HG03039 (cell line): ENCODE measurements around the gene BIK.
A peak's percentile ranks its signal among the peaks of the same experiment; 100 is the strongest.
"Not testable (repeated sequence)": the region's sequence is repeated elsewhere in the genome, so short reads cannot be mapped to it uniquely, and the experiment has no call there.

ENCODE experiments used
- ATAC-seq: cut with Tn5 transposase; IDR thresholded peaks from one replicate; pipeline ENCODE4 v1.9.1; 2021; ENCODE audit warnings: mild to moderate bottlenecking, moderate library complexity; ENCODE audit not compliant: unreplicated experiment

The BIK gene

DNA sequence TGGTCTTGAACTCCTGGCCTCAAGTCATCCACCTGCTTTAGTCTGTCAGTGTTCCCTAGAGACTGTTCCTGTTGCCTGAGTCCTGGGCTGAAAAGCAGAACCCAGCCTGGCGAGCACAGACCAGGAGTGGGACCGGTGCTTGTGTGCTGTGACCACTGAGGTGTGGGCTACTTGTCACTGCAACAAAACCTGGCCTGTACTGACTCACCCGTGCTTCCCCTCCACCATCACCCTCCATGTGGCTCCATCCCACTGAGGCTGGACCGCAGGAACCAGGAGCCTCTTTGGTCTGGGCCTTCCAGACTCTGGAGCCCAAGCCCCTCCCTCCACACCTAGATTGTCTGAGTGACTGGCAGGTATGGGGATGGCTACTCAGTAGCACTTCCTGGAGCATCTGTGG, 24.0 kb downstream of the BIK start:
- no peak for ATAC-seq

DNA sequence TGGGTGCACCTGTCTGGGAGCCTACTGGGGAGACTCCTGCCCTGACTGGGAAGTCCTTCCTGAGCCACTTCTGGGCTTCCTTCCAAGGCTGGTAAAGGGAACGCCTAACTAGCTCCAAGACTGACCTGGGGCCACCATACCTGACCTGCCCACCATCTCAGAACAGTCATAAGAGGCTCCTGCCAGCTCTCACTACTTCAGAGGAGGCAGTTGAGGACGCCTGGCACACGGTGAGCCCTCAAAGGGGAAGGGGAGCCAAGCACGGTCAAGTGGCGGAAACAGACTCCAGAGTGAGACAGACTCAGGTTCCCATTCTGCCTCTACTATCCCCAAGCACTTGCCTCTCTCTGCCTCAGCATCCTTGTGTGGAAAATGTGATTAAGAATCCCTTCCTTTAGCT, 25.0 kb downstream of the BIK start:
- no peak for ATAC-seq

- ATAC-seq, result no peak
These were observed 25.7 kb downstream of the BIK start for GRCh38 chr22:43136255-43136654.

DNA sequence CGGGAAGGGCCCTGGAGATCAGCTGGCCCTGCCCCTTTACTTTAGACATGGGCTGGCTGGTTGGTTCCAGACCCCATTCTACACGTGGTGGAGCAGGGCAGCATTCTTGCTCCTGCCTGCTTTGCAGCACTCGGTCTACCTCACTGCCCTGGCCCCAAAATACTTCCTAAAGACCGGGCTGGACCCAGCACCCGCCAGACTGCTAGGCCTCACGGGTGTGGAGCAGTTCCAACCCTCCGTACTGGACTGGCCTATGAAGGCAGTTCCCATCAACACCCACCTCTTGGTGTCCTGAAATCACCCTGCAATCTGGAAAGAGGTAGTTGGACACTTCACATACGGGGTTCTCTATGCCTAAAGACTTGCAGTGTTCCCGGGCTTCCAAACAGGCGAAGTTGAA, 26.3 kb downstream of the BIK start:
- no peak for ATAC-seq

DNA sequence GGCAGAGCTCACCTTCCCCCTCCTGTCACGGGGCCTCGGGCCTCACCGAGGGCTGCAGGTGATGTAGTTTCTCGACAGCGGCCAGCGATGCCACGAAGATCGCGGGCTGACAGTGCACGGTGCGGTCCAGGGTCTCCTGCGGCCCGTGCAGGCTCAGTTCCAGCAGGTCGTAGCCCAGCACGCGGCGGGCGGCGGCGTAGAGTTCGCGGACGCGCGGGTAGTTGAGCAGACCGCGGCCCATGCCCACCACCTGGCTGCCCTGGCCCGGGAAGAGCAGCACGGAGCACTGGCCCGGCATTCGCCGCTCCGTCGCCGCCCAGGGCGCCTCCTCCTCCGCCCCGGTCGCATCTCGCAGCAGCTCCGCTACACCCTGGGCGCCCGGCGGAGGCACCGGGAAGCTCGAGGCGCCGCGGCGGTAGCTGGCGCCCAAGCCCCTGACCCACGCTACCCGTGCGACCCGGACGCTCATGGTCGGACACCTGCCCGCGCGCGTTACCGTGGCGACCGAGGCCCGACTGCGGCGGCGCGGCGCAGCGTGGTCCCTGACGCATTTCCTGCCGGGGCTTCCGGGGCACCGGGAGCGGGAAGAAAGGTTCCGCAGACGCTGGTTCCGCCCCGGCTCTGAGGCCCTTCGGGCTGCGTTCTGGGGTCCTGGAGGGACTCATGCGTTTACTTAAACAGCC, 32.5 kb downstream of the BIK start, which contains the start of gene MCAT:
Gene MCAT (minus strand): TSS at position 519 of the 683 bp plus-strand sequence. CDS start 50 bp downstream, at position 469.
- peak; percentile 70 for ATAC-seq

- ATAC-seq, result no peak
These were observed 34.4 kb downstream of the BIK start for GRCh38 chr22:43144949-43145348.

DNA sequence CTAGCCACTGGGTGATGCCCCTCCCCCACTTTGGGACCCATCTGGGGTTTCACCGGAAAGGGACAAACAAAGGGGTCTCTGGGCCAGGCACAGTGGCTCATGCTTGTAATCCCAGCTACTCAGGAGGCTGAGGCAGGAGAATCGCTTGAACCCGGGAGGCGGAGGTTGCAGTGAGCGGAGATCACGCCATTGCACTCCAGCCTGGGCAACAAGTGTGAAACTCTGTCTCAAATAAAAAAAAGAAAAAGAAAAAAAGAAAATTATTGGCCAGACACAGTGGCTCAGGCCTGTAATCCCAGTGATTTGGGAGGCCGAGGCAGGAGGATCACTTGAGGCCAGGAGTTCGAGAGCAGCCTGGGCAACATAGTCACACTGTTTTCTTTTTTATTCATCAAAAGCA, 34.8 kb downstream of the BIK start:
- ATAC-seq, result not testable (repeated sequence)

DNA sequence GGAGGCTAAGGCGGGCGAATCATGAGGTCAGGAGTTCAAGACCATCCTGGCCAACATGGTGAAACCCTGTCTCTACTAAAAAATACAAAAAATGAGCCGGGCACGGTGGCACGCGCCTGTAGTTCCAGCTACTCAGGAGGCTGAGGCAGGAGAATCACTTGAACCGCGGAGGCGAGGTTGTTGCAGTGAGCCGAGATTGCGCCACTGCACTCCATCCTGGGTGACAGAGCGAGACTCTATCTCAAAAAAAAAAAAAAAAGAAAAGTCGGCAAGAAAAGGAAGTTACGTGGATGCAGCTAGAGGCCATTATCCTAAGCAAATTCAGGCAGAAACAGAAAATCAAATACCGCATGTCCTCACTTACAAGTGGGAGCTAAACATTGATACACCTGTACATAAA, 35.8 kb downstream of the BIK start:
- ATAC-seq, result not testable (repeated sequence)

DNA sequence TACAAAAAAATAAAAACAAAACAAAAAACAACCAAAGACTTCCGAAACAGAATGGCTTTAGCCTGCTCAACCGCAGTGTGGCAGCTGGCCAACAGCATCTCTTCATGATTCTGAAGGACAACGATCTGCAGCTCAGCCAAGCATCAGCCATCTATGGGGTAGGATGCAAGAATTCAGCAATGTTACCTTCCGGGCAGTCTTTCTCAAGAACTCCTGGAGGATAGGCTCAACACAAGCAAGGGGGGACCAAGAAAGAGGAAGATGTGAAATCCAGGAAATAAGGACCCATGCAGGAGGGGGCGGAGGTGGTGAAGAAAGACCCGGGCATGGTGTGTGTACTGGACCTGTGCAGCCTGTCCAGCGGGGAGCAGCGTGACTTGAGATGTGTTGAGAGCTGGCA, 37.3 kb downstream of the BIK start:
- no peak for ATAC-seq

- no peak for ATAC-seq
These were observed 38.0 kb downstream of the BIK start for GRCh38 chr22:43148581-43148980.

DNA sequence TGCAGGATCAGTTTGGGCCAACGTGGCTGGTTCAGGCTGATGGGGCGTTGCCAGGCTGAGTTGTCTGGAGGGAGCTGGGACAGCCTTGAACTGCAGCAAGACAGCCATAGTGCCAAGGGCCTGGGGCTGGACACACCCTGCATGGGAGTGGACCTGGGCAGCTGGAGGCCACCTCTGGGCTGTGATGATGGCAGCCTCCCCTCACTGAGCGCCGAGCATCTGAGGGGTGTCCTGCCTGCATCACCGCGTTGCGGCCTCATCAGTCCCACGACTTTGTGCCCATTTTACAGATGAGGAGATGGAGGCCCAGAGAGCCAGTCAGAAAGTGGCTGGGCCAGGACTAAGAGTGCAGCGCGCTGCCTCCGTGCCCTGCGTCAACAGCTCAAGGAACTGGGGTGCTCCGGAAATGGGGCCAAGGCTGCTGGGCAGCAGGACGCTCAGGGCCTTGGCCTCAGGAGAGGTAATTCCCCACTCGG, 40.2 kb downstream of the BIK start:
- ATAC-seq, result no peak

- no peak for ATAC-seq
These were observed 40.9 kb downstream of the BIK start, which contains the start of gene TSPO for GRCh38 chr22:43151251-43152002. TSPO (plus strand) TSS chr22:43151559; CDS start chr22:43159239, 7,680 bp downstream.

DNA sequence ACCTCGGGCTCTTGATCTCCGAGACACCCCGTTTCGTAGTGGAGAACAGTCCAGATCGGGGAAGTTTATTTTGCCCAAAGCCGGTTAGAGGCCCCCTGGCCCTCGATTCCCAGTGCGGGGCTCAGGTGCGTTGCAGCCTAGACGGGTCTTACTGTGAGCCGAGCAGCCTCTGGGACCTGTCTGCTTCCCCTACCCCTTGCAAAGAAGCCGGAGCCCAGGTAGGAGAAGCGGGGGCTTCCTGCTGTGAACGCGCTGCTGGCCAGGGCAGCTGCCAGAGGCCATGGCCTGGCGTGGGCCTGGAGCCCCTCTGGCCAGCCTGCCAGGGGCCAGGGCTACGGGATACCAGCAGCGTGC, 41.4 kb downstream of the BIK start:
- no peak for ATAC-seq

GRCh38 chr22:43152357-43153071, 42.0 kb downstream of the BIK start:
- ATAC-seq, result no peak

DNA sequence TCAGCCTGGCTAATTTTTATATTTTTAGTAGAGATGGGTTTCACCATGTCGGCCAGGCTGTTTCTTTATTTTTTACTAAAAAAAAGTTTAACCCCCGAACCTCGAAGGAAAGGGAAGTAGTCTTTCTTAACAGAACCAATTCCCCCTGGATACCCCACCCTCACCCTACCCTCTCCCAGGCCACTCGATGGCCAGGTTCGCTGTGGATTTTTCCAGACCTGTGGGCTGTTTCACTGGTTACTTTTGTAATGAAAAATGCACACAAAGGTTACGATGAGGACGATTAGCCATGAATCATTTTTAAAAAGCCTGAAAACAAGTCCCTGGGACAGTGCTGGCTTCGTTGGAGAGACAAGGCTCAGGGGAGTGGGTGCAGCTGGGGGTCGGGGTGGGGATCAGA, 43.3 kb downstream of the BIK start:
- no peak for ATAC-seq

DNA sequence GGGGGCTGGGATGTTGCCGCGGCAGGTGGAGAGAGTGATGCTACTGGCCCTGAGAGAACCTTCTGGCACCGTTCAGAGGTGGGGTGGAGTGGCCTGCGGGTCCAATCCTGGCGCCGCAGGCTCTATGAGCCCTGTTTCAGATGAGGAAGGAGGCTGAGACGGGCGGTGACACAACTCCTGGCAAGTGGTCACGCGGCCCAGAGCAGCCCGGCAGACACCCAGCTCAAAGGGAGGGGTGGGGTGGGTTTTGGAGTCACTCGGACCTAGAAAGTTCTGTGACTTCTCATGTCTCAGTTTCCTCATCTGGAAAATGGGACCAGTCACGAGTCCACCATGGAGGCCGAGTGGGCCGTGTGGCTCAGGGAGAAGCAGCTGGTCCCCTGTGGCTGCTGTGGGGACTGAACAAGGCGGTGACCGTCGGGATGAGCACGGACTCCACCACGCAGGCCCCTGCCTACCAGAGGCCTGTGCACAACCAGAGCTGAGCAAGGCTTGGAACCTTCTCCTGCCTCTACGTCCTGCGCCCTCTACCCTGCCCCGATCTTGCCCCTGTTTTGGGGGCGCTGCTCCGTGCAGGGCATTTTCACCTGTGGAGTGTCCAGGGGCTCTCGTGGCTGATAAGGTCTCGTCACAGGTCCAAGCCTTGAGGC, 44.5 kb downstream of the BIK start:
- ATAC-seq, result no peak

DNA sequence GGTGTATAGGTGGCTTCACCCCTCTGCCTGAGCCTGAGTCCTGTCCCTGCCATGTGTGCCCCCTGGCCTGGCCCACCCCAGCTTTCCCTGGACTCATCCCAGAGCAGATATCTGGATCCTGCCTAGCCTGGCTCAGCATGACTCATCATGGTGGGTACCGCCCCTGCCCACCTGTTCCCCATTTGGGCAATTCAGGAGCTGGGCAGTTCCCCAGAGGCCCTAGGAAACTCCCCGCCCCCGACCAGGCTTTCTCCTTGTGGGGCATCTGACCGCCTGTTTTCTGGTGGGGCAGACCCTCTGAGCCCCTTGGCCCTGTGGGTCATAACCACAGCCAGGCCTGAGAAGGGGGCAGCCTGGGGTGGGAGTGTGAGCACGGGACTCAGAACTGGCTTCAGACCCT, 45.2 kb downstream of the BIK start:
- ATAC-seq, result no peak

DNA sequence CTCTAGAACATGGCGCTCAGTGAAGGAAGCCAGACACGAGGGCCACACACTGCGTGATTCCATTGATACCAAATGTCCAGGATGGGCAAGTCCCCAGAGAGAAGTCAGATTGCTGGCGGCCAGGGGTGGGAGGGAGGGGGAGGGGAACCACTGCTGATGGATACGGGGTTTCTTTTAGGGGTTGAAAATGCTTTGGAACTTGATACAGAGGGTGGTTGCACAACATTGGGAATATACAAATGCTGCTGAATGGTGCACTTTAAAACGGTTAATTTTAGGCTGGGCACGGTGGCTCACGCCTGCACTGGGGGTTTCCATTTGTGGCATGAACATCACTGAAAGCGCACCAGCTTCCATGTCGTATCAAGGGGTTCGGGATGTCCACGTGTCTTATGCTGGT, 45.9 kb downstream of the BIK start:
- ATAC-seq, result no peak

DNA sequence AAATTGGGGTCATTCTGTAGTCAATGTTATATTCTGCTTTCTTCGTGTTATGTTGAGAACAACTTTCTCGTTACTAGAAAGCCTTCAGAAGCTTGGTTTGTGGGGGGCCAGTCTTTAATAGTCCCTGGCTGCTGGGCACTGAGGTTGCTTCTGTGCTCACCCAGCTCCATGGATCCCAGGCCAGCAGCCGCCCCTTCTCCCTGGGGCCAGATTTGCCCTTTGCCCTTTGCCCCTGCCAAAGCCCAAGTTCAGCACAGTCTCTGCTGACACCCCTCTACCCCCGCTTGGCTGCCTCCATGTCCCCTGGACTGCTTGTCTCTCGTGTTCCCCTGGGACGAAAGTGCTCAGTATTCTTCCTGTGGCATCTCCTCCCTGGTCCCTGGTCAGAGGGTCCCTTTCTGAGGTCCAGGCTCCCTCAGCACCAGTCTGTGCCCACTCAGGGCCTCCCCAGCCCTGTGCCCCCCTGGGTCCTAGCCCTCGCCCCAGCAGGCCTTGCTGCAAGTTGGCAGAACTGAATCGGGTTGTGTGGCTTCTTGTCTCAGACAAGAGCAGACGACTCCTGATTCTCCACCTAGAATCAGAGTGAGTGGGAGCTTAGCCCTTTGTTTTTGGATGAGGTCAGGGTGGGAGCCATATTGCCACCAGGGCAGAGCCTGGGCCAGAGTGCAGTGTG, 47.5 kb downstream of the BIK start:
- no peak for ATAC-seq

DNA sequence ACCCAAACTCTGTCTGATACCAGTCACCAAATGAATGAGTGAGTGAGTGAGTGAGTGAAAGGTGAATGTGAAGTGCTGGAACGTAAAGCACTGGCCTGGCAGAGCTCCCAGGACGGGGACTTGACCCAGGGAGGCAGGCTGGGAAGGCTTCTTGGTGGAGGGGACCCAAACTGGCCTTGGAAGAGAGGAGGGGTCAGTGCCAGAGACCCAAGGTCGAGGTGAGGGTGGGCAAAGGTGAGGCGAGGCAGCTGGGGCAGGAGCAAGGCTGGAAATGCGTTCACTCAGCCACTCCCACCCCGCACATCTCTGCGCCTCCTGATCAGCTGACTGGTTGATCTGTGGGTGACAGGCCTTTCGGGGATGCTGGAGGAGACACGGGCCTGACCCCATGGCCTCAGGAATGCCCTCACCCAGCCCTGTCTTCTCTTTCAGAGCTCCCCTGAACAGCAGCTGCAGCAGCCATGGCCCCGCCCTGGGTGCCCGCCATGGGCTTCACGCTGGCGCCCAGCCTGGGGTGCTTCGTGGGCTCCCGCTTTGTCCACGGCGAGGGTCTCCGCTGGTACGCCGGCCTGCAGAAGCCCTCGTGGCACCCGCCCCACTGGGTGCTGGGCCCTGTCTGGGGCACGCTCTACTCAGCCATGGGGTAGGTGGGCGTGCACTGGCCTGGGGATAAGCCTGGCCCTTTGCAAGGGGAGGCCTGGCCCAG, 48.4 kb downstream of the BIK start:
- no peak for ATAC-seq
